Measurements from ENCODE around the gene CWC15. TPM values are rescaled to one million over a fixed set of nuclear protein-coding genes. Genes with fewer than 3 reads are reported as not detected.

CWC15 gene
- total and polyA plus RNA-seq, 2 donors (not counting 3 experiments of a cell fraction or from before 2014, with no cell fraction given): 16.9 to 72.0 TPM

GRCh38 chr11:94924612-94925011 lies 48.7 kb downstream of the CWC15 start:
- no peak for TF ChIP-seq FOS (IDR thresholded peaks at IDR 0.05; ENCODE audit: borderline replicate concordance, insufficient read depth, low read length)
- Histone ChIP-seq H3K36me3 (ENCODE audit: control insufficient read depth in 2 of 2, extremely low read depth in 1 of 2, insufficient read depth in 2 of 2, low read length in 2 of 2) (no peaks in the 10 kb centered on the region), H4K20me1 (replicated peaks; ENCODE audit: control insufficient read depth, extremely low read depth, insufficient read depth, low read length) (no peaks in the 10 kb centered on the region), H3K4me3 (replicated peaks in 1 of 3; ENCODE audit: insufficient read depth in 1 of 3, low read depth in 1 of 3, low read length in 3 of 3) (no peak overlapping the region), H3K79me2 (ENCODE audit: control insufficient read depth, insufficient read depth, low read length) (no peaks in the 10 kb centered on the region), H3K9ac (replicated peaks; ENCODE audit: extremely low read depth, insufficient read depth, low read length) (no peak overlapping the region), H3K9me1 (replicated peaks; ENCODE audit: control insufficient read depth, extremely low read depth, insufficient read depth, low read length) (no peaks in the 10 kb centered on the region), H3K27ac (ENCODE audit: insufficient read depth, low read depth, low read length) (no peak overlapping the region), H3K4me2 (ENCODE audit: insufficient read depth, low read length) (no peak overlapping the region), H3K27me3 (ENCODE audit: control insufficient read depth in 2 of 2, insufficient read depth in 2 of 2, low read length in 2 of 2) (no peaks in the 10 kb centered on the region), H2AFZ (ENCODE audit: low read depth, low read length) (peak overlapping the region; percentile 36), H3K4me1 (ENCODE audit: control insufficient read depth, extremely low read depth, insufficient read depth, low read length) (peaks cover 39% of the 10 kb centered on the region), H3K9me3 (replicated peaks; ENCODE audit: control insufficient read depth, insufficient read depth, low read length) (no peaks in the 10 kb centered on the region)
- POLR2A ChIA-PET: no interaction called here
- CTCF ChIA-PET: interaction anchor here (0.7 to 1.9 kb wide), 4 partner anchors 9 to 302 kb away, joined by 3 to 7 read pairs (median 3); no protein-coding TSS in a partner anchor
- FAIRE-seq: peak; percentile 64
- peak; percentile 28 for DNase-seq (ENCODE audit: low read depth, low spot score)
- dilution Hi-C loops (cut with MboI; ENCODE audit: extremely low pct_ligation_motif_present, low sequenced_read_pairs): no loop called here
- no TSS peak for BruUV-seq (replicated peaks)
- intact Hi-C loops (cut with micrococcal nuclease): loop anchor here (5.0 kb wide), 1 partner anchor 43 kb away; no protein-coding TSS in a partner anchor

- Histone ChIP-seq H3K79me2 (ENCODE audit: control insufficient read depth, insufficient read depth, low read length) (no peaks in the 10 kb centered on the region), H3K4me3 (replicated peaks in 1 of 3; ENCODE audit: insufficient read depth in 1 of 3, low read depth in 1 of 3, low read length in 3 of 3) (no peak overlapping the region), H3K27me3 (ENCODE audit: control insufficient read depth in 2 of 2, insufficient read depth in 2 of 2, low read length in 2 of 2) (no peaks in the 10 kb centered on the region), H3K27ac (ENCODE audit: insufficient read depth, low read depth, low read length) (no peak overlapping the region), H3K4me1 (ENCODE audit: control insufficient read depth, extremely low read depth, insufficient read depth, low read length) (peaks cover 39% of the 10 kb centered on the region), H3K9ac (replicated peaks; ENCODE audit: extremely low read depth, insufficient read depth, low read length) (no peak overlapping the region), H4K20me1 (replicated peaks; ENCODE audit: control insufficient read depth, extremely low read depth, insufficient read depth, low read length) (no peaks in the 10 kb centered on the region), H3K9me1 (replicated peaks; ENCODE audit: control insufficient read depth, extremely low read depth, insufficient read depth, low read length) (no peaks in the 10 kb centered on the region), H2AFZ (ENCODE audit: low read depth, low read length) (no peak overlapping the region), H3K36me3 (ENCODE audit: control insufficient read depth in 2 of 2, extremely low read depth in 1 of 2, insufficient read depth in 2 of 2, low read length in 2 of 2) (no peaks in the 10 kb centered on the region), H3K9me3 (replicated peaks; ENCODE audit: control insufficient read depth, insufficient read depth, low read length) (no peaks in the 10 kb centered on the region), H3K4me2 (ENCODE audit: insufficient read depth, low read length) (no peak overlapping the region)
- BruUV-seq (replicated peaks): no TSS peak
- dilution Hi-C loops (cut with MboI; ENCODE audit: extremely low pct_ligation_motif_present, low sequenced_read_pairs) (no loop called here), intact Hi-C loops (cut with micrococcal nuclease) (no loop called here)
- POLR2A ChIA-PET: no interaction called here
- FAIRE-seq (no peak), DNase-seq (ENCODE audit: low read depth, low spot score) (peak; percentile 10)
- CTCF ChIA-PET: interaction anchor here (0.7 to 1.9 kb wide), 4 partner anchors 10 to 301 kb away, joined by 3 to 7 read pairs (median 3); no protein-coding TSS in a partner anchor
- TF ChIP-seq POLR2A (IDR thresholded peaks at IDR 0.05; ENCODE audit: low read depth, low read length) (no peak), FOS (IDR thresholded peaks at IDR 0.05; ENCODE audit: borderline replicate concordance, insufficient read depth, low read length) (no peak), MAX (IDR thresholded peaks at IDR 0.05; ENCODE audit: insufficient read depth, insufficient read length) (no peak), CTCF (IDR thresholded peaks at IDR 0.05; ENCODE audit: extremely low read depth in 1 of 2, insufficient read depth in 1 of 2, low read depth in 1 of 2, low read length in 2 of 2) (no peak)
These were observed 49.2 kb downstream of the CWC15 start for GRCh38 chr11:94924171-94924572.

Data from endothelial cell of umbilical vein (primary cell).